GM18508 (cell line): ENCODE measurements around the gene EPB41.

Source experiments
- ATAC-seq: cut with Tn5 transposase; IDR thresholded peaks from one replicate; pipeline ENCODE4 v1.9.1; 2021; ENCODE audit warnings: moderate number of reproducible peaks; ENCODE audit not compliant: insufficient read depth, unreplicated experiment

Gene EPB41

GRCh38 chr1:29156543-29157268, 242.3 kb downstream of the EPB41 start:
- ATAC-seq: no peak

- no peak for ATAC-seq
Observed at GRCh38 chr1:29157269-29157601, 242.9 kb downstream of the EPB41 start.

- ATAC-seq: no peak
Observed at GRCh38 chr1:29159773-29160172, 245.4 kb downstream of the EPB41 start.

- ATAC-seq: no peak
Observed at GRCh38 chr1:29162025-29162424, 247.7 kb downstream of the EPB41 start.

- no peak for ATAC-seq
Observed at GRCh38 chr1:29162476-29163138, 248.2 kb downstream of the EPB41 start.

- no peak for ATAC-seq
Observed at GRCh38 chr1:29164588-29164987, 250.2 kb downstream of the EPB41 start.

- no peak for ATAC-seq
Observed at GRCh38 chr1:29166291-29166878, 252.0 kb downstream of the EPB41 start.

GRCh38 chr1:29167904-29168303, 253.5 kb downstream of the EPB41 start:
- no peak for ATAC-seq
